GM23338 (cell line): Measurements from ENCODE around the gene PRIM1. TPM values are rescaled to one million over a fixed set of nuclear protein-coding genes. Genes with fewer than 3 reads are reported as not detected.

Experiments used
- ATAC-seq: fragments of 200-7000 bp; cut with Tn5 transposase; 3 replicates; pipeline ENCODE4 v1.9.1; 2020
- DNase-seq: peaks from one replicate; pipeline ENCODE4 v3.0.0-alpha.2; 2015; ENCODE audit warnings: low spot score
- H2AFZ ChIP-seq: fragments of 200-600 bp; sonication (generic); 2 replicates; pipeline ENCODE4 v1.8.0; 2016; ENCODE audit warnings: antibody characterized with exemption, mild to moderate bottlenecking, moderate library complexity
- H3F3A ChIP-seq: fragments of 200-600 bp; sonication (generic); replicated peaks from 2 replicates; pipeline ENCODE4 v1.8.0; 2017; ENCODE audit warnings: antibody characterized with exemption, mixed run types, low read depth
- H3K27ac ChIP-seq: fragments of 200-600 bp; sonication (generic); 2 replicates; pipeline ENCODE4 v1.6.1; 2016; ENCODE audit warnings: low read depth
- H3K27me3 ChIP-seq: fragments of 200-600 bp; sonication (generic); 2 replicates; pipeline ENCODE4 v1.8.0; 2016; ENCODE audit warnings: mild to moderate bottlenecking, mixed run types, moderate library complexity; ENCODE audit not compliant: insufficient read depth
- H3K36me3 ChIP-seq: fragments of 200-600 bp; sonication (generic); 2 replicates; pipeline ENCODE4 v1.8.0; 2016; ENCODE audit warnings: mild to moderate bottlenecking; ENCODE audit not compliant: insufficient read depth
- H3K4me1 ChIP-seq: fragments of 200-600 bp; sonication (generic); 2 replicates; pipeline ENCODE4 v1.8.0; 2016; ENCODE audit warnings: mild to moderate bottlenecking, moderate library complexity; ENCODE audit not compliant: insufficient read depth
- H3K4me2 ChIP-seq: fragments of 200-600 bp; sonication (generic); 2 replicates; pipeline ENCODE4 v1.7.1; 2017; ENCODE audit warnings: mixed run types
- H3K4me3 ChIP-seq: fragments of 200-600 bp; sonication (generic); 2 replicates; pipeline ENCODE4 v1.6.1; 2016; ENCODE audit warnings: mixed run types
- H3K79me2 ChIP-seq: fragments of 200-600 bp; sonication (generic); replicated peaks from 2 replicates; pipeline ENCODE4 v1.8.0; 2017; ENCODE audit warnings: mild to moderate bottlenecking; ENCODE audit not compliant: insufficient read depth
- H3K9me2 ChIP-seq: fragments of 200-600 bp; sonication (generic); 2 replicates; pipeline ENCODE4 v1.8.0; 2017; ENCODE audit not compliant: insufficient read depth
- H4K20me1 ChIP-seq: fragments of 200-600 bp; sonication (generic); replicated peaks from 2 replicates; pipeline ENCODE4 v1.8.0; 2017; ENCODE audit warnings: mild to moderate bottlenecking; ENCODE audit not compliant: insufficient read depth
- H3K27ac Mint-ChIP-seq: 2 replicates; pipeline ENCODE4 v1.8.0; 2020; ENCODE audit warnings: inconsistent platforms, mild to moderate bottlenecking, moderate library complexity, mixed read lengths
- H3K27me3 Mint-ChIP-seq: 3 replicates; pipeline ENCODE4 v1.8.0; 2022; ENCODE audit warnings: low read depth, mild to moderate bottlenecking, moderate library complexity, mixed read lengths, inconsistent platforms; ENCODE audit not compliant: insufficient read depth, poor library complexity
- H3K36me3 Mint-ChIP-seq: 3 replicates; pipeline ENCODE4 v1.8.0; 2021; ENCODE audit warnings: low read depth, mild to moderate bottlenecking, inconsistent platforms, moderate library complexity, mixed read lengths
- H3K4me1 Mint-ChIP-seq: 3 replicates; pipeline ENCODE4 v1.8.0; 2020; ENCODE audit warnings: mild to moderate bottlenecking, inconsistent platforms, mixed read lengths
- H3K4me3 Mint-ChIP-seq: 3 replicates; pipeline ENCODE4 v1.8.0; 2021; ENCODE audit warnings: moderate library complexity, mild to moderate bottlenecking, inconsistent platforms, mixed read lengths
- H3K9me3 Mint-ChIP-seq: 3 replicates; pipeline ENCODE4 v1.8.0; 2020; ENCODE audit warnings: moderate library complexity, mild to moderate bottlenecking, inconsistent platforms, mixed read lengths
- CREB1 ChIP-seq: fragments of 250-450 bp; sonication (Bioruptor Pico); IDR thresholded peaks from 2 replicates; pipeline ENCODE4 v1.5.0; 2020; ENCODE audit warnings: low read depth, mild to moderate bottlenecking, moderate library complexity
- EZH2 ChIP-seq: fragments of 200-600 bp; sonication (generic); IDR thresholded peaks from one replicate; pipeline ENCODE4 v1.8.0; 2017; ENCODE audit warnings: antibody characterized with exemption, mild to moderate bottlenecking, low read depth; ENCODE audit not compliant: unreplicated experiment
- EZH2phosphoT487 ChIP-seq: fragments of 200-600 bp; sonication (generic); IDR thresholded peaks from one replicate; pipeline ENCODE4 v1.8.1; 2018; ENCODE audit warnings: antibody characterized with exemption; ENCODE audit not compliant: unreplicated experiment
- JUNB ChIP-seq: IDR thresholded peaks from one replicate; pipeline ENCODE4 v1.6.1; 2016; ENCODE audit warnings: antibody characterized with exemption; ENCODE audit not compliant: unreplicated experiment
- NANOG ChIP-seq: IDR thresholded peaks from 2 replicates; pipeline ENCODE4 v1.6.1; 2016; ENCODE audit warnings: antibody characterized with exemption, borderline replicate concordance
- POLR2AphosphoS5 ChIP-seq: IDR thresholded peaks from 2 replicates; pipeline ENCODE4 v1.6.1; 2016; ENCODE audit warnings: antibody characterized with exemption, low read depth
- REST ChIP-seq: IDR thresholded peaks from one replicate; pipeline ENCODE4 v1.6.1; 2018; ENCODE audit warnings: antibody characterized with exemption; ENCODE audit not compliant: unreplicated experiment
- STAT1 ChIP-seq: IDR thresholded peaks from one replicate; pipeline ENCODE4 v1.6.1; 2016; ENCODE audit warnings: antibody characterized with exemption; ENCODE audit not compliant: unreplicated experiment
- ZNF114 ChIP-seq: fragments of 250-450 bp; sonication (Bioruptor Pico); IDR thresholded peaks from 2 replicates; pipeline ENCODE4 v1.5.0; 2020; ENCODE audit warnings: mild to moderate bottlenecking, moderate library complexity
- ZNF331 ChIP-seq: fragments of 250-450 bp; sonication (Bioruptor Pico); IDR thresholded peaks from 2 replicates; pipeline ENCODE4 v1.5.0; 2020; ENCODE audit warnings: low read depth, mild to moderate bottlenecking, moderate library complexity
- ZNF462 ChIP-seq: fragments of 250-450 bp; sonication (Bioruptor Pico); IDR thresholded peaks from 2 replicates; pipeline ENCODE4 v1.5.0; 2020; ENCODE audit warnings: mild to moderate bottlenecking, moderate library complexity
- polyA plus RNA-seq: library from polyadenylated mRNA; unstranded; fragments of >200 nt; fragmentation: Nextera tagmentation; extraction: Ambion mirVana; gene quantifications from 2 replicates; pipeline ENCODE4 v1.2.1, GENCODE V29; 2016
- total RNA-seq: library from RNA; depleted of rRNA; stranded (reverse); fragments of >200 nt; shearing (Covaris generic); gene quantifications from 2 replicates; pipeline ENCODE4 v1.2.3, GENCODE V29; 2014
- TF ChIP-seq, protein P1 (sequence below): IDR thresholded peaks from 2 replicates; pipeline ENCODE4 v1.6.1; 2016; ENCODE audit warnings: antibody characterized with exemption
- TF ChIP-seq, protein P2 (sequence below), 2 experiments: fragments of 200-600 bp in 1 of 2; sonication (generic) in 1 of 2; conservative IDR thresholded peaks; 2 replicates each; pipeline versions ENCODE4 v1.5.1 to v1.6.1; 2016 to 2017; ENCODE audit warnings: antibody characterized with exemption in 2 of 2, low read depth in 2 of 2, mild to moderate bottlenecking in 2 of 2, moderate library complexity in 1 of 2

The PRIM1 gene
- total and polyA plus RNA-seq, 2 experiments from 2014 or later, result 67.9 to 73.9 TPM

DNA sequence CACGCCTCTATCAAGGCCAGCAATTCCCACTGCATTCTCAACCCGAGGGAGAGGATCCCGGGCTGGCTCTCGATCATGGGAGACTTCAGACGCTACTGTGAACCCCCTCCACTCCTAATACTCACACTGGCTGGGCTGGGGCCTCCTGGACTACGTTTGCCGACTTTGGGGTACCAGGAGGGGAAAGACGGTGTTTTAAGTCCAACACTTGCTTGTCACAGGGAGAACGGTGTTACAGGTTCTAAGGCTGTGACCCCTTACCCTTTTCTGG is 27.5 kb downstream of the PRIM1 start:
- peak; percentile 7 for ATAC-seq
- H3K27ac Mint-ChIP-seq, result peak overlapping the region; percentile 100
- H2AFZ ChIP-seq, result 0 out of 2 replicates have a peak overlapping the region, but pooled peaks have one; percentile 72

More for the DNA sequence above, 27.5 kb downstream of the PRIM1 start:
- Mint-ChIP-seq H3K36me3 (peaks cover 82% of the 10 kb centered on the region), H3K27me3 (peaks cover 11% of the 10 kb centered on the region), H3K9me3 (no peaks in the 10 kb centered on the region; the same call in 2 of the 3 replicates), H3K4me3 (peak overlapping the region; percentile 98), H3K4me1 (peaks cover 47% of the 10 kb centered on the region)
- peak overlapping the region; percentile 96 for H3K27ac ChIP-seq
- peaks cover 30% of the 10 kb centered on the region for H3K36me3 ChIP-seq
- H3F3A ChIP-seq, result 0 out of 2 replicates have a peak, but pooled peaks cover 17% of the 10 kb centered on the region
- peaks cover 43% of the 10 kb centered on the region for H3K4me1 ChIP-seq
- TF ChIP-seq REST (no peak), NANOG (no peak), POLR2AphosphoS5 (no peak), CREB1 (CRISPR knock-in tag) (no peak), EZH2 (no peak), ZNF114 (CRISPR knock-in tag) (no peak), ZNF462 (CRISPR knock-in tag) (no peak), EZH2phosphoT487 (no peak), STAT1 (no peak), JUNB (no peak), ZNF331 (CRISPR knock-in tag) (no peak)
- TF ChIP-seq, protein P1, sequence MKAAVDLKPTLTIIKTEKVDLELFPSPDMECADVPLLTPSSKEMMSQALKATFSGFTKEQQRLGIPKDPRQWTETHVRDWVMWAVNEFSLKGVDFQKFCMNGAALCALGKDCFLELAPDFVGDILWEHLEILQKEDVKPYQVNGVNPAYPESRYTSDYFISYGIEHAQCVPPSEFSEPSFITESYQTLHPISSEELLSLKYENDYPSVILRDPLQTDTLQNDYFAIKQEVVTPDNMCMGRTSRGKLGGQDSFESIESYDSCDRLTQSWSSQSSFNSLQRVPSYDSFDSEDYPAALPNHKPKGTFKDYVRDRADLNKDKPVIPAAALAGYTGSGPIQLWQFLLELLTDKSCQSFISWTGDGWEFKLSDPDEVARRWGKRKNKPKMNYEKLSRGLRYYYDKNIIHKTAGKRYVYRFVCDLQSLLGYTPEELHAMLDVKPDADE, result no peak
- TF ChIP-seq, protein P2, sequence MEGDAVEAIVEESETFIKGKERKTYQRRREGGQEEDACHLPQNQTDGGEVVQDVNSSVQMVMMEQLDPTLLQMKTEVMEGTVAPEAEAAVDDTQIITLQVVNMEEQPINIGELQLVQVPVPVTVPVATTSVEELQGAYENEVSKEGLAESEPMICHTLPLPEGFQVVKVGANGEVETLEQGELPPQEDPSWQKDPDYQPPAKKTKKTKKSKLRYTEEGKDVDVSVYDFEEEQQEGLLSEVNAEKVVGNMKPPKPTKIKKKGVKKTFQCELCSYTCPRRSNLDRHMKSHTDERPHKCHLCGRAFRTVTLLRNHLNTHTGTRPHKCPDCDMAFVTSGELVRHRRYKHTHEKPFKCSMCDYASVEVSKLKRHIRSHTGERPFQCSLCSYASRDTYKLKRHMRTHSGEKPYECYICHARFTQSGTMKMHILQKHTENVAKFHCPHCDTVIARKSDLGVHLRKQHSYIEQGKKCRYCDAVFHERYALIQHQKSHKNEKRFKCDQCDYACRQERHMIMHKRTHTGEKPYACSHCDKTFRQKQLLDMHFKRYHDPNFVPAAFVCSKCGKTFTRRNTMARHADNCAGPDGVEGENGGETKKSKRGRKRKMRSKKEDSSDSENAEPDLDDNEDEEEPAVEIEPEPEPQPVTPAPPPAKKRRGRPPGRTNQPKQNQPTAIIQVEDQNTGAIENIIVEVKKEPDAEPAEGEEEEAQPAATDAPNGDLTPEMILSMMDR (conservative IDR thresholded peaks at IDR 0.05; ENCODE audit: low read depth in 2 of 2), result no peak
- peak overlapping the region; percentile 93 for H3K4me3 ChIP-seq
- peak; percentile 24 for DNase-seq
- peaks cover 44% of the 10 kb centered on the region for H4K20me1 ChIP-seq
- peak overlapping the region; percentile 99 for H3K4me2 ChIP-seq
- H3K27me3 ChIP-seq, result no peaks in the 10 kb centered on the region
- peaks cover 54% of the 10 kb centered on the region for H3K79me2 ChIP-seq
- H3K9me2 ChIP-seq, result peaks cover 5% of the 10 kb centered on the region; the same call in 1 of the 2 replicates
